Hypothalamus (tissue), 51 donors: ENCODE data around the gene C2orf76.
A peak's percentile ranks its signal among the peaks of the same experiment; 100 is the strongest.
"Not testable (repeated sequence)": the region's sequence is repeated elsewhere in the genome, so short reads cannot be mapped to it uniquely, and the experiment has no call there.

Experiments used
- DNase-seq, 51 donors: peaks; one replicate each; lab custom pipeline; 2025; lab: John Stamatoyannopoulos, UW

Gene C2orf76

GRCh38 chr2:119377993-119378345 is 11.3 kb upstream of the C2orf76 start:
- DNase-seq = no peak

GRCh38 chr2:119377294-119377992 is 10.8 kb upstream of the C2orf76 start:
- DNase-seq = no peak

DNA sequence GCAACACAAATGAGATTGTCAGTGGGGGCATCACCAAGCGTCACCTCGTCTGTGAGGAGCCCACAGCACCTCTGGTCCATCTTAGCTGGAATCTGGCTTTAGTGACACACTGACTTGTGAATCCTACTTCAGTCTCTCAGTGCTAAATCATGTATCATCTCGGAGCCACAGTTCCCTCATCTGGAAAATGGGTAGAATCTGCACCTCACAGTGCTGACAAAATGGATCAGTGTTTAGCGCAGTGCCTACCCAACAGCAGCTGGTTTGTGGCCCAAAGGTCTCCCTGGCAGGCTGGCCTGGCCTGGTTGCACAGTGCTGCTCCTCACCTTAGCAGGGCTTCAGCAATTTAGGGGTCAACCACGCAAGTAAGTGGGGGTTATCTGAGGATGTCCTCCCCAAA is 10.2 kb upstream of the C2orf76 start:
- DNase-seq = no peak

DNA sequence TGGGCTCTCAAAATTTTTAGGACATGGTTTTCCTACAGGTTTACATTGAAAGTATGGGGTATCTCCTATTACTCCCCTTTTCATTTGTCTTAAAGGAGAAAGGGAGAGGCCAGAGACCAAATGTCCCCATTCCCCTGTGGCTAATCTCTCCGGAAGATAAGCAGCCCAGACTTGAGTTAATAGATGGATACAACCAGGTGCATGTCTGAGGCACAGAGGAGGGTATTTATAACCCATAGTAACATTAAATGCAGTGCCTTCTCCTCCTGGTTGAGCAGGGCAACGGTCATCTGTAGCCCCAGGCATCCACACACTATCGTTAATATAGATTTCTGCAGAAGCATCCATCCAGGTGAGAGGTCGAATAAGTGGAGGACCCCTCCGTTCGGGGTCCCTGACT is 9.8 kb upstream of the C2orf76 start:
- not testable (repeated sequence) for DNase-seq

DNA sequence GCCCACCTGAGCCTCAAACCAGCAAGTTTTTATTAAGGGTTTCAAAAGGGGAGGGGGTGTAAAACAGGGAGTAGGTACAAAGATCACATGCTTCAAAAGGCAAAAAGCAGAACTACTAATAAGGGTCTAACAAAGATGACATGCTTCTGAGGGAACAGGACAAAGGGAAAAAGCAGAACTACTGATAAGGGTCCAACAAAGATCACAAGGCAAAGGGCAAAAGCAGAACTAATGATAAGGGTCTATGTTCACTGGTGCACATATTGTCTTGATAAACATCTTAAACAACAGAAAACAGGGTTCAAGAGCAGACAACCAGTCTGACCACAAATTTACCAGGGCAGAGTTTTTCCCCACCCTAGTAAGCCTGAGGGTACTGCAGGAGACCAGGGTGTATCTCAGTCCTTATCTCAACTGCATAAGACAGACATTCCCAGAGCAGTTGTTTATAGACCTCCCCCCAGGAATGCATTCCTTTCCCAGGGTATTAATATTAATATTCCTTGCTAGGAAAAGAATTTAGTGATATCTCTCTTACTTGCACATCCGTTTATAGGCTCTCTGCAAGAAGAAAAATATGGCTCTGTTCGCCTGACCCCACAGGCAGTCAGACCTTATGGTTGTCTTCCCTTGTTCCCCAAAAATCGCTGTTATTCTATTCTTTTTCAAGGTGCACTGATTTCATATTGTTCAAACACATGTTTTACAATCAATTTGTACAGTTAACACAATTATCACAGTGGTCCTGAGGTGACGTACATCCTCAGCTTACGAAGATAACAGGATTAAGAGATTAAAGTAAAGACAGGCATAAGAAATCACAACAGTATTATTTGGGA is 7.5 kb upstream of the C2orf76 start:
- DNase-seq = not testable (repeated sequence)

DNA sequence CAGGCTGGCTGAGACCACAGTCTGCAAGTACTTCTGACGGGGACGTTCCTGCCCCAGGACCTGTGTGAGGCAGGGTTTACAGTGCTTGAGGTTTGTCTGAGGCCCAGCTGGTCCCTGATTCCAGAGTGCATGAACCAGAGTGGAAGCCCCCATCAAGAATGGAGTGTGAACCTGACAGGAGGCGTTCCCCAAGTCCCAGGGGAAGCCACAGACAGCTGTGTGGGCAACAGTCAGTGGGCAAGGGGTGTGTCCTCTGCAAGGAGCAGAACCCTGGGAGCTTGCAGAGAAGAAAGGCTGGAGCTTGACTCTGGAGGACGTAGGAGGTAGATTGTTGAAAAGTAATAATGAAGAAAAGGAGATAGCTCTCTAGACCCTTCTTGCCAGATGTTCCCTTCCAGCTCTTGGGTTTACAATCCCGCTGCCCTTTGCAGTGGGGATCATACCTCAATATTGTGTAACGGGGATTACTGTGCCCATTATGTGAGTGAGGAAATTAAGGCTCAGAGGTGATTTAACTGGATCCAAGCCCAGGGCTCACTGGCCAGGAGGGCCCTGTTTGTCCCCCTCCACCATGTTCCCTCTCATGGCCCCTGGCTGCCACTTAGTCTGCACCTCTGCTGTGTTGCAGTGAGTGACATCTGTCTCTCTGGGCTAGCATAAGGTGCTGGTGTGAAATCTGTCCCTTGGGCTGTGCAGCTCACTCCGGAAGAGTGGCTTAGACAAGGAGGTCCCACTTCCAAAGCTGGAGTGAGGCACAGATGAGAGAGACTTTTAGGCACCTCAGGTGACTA is 6.3 kb upstream of the C2orf76 start:
- DNase-seq = no peak

- peak in 48 of 51 donors; percentile 26 to 95 (median 76) for DNase-seq
Observed at GRCh38 chr2:119371111-119371510, 4.5 kb upstream of the C2orf76 start.

DNA sequence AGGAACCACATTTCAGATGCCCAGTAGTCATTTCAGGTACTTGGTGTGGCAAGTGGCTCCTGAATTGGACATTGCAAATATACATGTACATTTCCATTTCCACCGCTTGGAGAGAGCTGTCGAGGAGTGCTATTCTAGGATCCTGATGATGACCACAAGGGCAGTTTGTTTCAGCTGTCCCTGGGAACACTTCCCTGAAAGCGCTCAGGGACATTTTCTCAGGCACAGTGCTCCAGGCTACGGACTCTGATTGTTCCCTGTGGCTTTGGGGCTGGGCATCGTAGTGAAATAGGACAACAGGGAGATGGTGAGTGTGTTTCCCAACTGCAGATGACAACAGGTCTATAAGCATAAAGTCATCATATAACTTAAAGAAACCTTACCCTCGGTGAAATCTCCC is 3.2 kb upstream of the C2orf76 start:
- DNase-seq = peak in 2 of 51 donors; percentile 19 to 26

DNA sequence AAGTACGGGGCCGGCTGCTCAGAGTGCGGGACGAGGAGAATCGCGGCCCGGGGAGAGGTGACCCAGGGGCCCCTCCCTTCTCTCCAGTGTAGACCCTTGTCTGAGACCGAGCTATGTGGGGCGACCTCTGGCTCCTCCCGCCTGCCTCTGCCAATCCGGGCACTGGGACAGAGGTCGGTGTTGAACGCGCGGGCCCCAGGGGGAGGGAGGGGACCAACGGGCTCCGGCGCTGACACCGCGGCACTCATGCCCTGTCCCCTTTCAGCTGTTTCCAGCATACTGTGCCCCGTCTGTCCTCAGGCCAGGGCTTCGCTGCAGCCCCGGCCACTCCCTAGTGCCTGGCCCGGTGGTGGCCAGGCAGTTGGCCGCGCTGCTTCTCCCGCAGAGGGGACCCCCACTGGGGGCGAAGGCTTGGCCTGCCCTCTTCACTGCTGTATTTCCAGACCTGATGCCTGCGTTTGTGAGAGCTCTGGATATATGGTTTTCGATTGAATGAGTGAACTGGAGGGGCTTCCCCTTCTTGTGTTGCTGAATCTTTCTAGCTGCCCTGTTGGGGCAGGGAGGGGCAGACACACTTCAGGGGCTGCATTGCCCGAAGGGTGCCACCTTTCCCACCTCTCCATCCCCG is 952 bp upstream of the C2orf76 start:
- DNase-seq = peak in 44 of 51 donors; percentile 14 to 86 (median 61)

DNA sequence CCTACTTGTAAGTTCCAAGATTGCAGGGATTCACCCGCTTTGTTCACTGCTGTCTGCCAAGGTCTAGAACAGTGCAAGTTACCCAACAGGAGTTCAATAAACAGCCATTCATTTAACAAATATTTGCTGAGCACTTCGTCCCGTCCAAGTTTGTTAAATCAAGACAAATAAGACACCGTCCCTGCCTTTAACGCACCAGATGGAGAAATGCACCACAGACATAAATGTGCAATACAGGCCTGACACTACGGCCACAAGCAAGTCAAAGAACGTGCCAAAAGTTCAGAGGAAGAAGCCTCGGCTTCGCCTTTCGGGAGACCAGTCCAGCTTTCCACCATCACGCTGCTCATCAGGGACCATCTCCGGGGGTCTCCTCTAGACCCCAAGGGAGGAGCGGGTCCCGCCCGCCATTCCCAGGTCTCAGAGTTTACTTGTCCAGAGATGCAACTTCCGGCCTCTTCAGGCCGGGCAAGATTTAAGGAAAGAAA is 429 bp downstream of the C2orf76 start:
- peak in 1 of 51 donors; percentile 70 for DNase-seq

- DNase-seq = no peak
Observed at GRCh38 chr2:119365436-119365835, 1.2 kb downstream of the C2orf76 start.

DNA sequence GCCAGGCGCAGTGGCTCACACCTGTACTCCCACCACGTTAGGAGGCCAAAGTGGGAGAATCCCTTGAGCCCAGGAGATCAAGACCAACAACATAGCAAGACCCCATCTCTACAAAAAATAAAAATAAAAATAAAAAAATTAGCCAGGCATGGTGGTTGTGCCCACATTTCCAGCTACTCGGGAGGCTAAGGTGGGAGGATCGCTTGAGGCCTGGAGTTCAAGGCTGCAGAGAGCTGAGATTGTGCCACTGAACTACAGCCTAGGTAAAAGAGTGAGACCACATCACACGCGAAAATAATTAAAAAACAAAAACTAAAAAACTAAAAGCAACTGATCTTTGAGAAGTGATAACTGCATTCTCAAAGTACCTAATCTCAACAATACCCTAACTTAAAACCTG is 1.8 kb downstream of the C2orf76 start:
- DNase-seq = no peak

DNA sequence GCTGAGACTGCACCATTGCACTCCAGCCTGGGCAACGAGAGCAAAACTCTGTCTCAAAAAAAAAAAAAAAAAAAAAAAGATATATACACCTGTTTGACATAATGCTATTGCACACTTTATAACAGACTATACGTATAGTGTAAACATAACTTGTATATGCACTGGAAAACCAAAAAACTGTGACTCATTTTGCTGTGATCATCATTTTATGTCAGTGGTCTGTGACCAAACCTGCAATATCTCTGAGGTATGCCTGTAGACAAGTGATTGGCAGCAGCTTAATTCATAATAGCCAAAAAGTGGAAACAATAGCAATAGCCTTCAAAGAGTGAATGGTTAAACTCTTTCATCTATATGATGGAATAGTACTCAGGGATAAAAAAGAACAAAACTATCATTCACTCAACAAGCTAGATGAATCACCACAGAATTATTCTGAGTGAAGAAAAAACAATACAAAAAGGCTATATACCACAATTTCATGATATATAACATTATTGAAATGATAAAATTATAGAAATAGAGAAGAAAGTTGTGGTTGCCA is 6.1 kb downstream of the C2orf76 start:
- no peak for DNase-seq

- no peak for DNase-seq
Observed at GRCh38 chr2:119359774-119360173, 6.9 kb downstream of the C2orf76 start.

DNA sequence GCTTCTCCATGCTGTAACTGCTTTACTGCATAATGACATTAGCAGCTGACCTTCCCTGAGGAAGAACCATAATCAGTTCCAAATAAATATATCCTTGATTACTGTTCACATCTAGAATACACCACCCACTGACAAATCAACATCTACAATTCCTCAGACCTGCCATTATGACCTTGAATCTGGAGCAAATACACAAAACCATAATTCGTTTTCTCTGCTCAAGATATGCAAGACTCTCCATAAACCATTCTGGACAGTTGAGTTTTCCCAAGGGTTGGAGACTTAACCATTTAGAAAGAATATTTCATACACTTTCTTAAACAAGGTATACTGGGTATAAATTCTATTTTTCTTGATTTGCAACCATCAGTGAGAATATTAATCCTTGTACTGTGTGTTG is 11.8 kb downstream of the C2orf76 start:
- no peak for DNase-seq

- DNase-seq = peak in 1 of 51 donors; percentile 39
Observed at GRCh38 chr2:119352357-119352756, 14.3 kb downstream of the C2orf76 start.

DNA sequence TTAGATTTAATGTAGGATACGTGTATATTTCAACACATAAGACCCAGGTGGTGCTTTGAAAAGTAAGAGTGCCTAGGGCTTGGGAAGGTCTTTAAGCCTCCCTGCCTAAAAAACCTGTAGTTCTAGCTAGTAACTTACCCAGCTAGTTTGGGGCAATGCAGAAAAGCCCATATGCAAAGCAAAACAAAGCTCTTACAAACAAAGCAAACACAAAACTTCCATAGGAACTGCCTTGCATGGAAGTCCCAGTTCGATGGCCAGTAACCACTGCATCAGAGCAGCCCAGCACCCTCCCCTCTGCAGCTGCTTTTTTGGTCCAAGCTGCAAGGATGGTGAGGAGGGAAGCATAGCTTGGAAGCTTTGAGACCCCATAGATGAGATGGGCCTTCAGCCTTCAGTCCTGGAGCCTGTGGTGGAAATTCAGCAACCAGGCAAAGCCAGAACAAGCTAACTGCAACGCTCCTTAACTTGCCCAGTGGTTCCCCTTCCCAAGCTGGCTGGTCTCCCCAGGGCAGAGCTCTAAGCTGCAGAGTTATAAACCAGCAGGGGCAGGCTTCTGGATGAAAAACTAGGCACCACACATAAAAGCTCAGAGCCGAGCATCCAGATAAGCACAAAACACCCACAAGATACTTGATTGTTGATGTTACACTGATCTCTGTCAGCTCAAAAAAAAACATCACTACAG is 16.2 kb downstream of the C2orf76 start:
- peak in 2 of 51 donors; percentile 8 to 21 for DNase-seq

GRCh38 chr2:119349289-119349688 is 17.3 kb downstream of the C2orf76 start:
- no peak for DNase-seq

GRCh38 chr2:119341684-119342083 is 24.9 kb downstream of the C2orf76 start:
- DNase-seq = no peak

DNA sequence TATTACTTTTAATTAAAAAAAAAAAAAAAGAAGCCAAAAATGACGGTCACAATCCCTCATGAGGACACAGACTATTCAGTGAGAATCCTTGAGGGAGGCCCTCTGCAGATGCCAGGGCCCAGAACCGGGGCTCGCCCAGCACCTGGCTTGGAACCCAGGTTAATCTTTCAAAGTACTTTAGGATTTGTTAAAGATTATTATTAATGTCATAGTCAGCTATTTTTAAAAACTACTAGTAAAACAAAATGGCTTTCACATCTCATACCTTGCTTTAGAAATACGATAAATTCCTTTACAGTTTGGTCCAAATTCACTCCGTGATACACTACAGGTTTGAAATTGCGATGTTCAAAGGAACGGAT is 27.1 kb downstream of the C2orf76 start:
- no peak for DNase-seq
